Calu3 (cell line): ENCODE results near the gene IGF1R. TPM values are rescaled to one million over a fixed set of nuclear protein-coding genes. Genes with fewer than 3 reads are reported as not detected.

Experiments
- Bru-seq: library from RNA; stranded (reverse); fragments of 400-500 nt; gene quantifications from one replicate; lab custom pipeline; 2021; lab: Mats Ljungman, UMichigan
- BruChase-seq, 2 experiments: library from RNA; stranded (reverse); fragments of 400-500 nt; gene quantifications; one replicate each; lab custom pipeline; 2021; lab: Mats Ljungman, UMichigan
- BruUV-seq: library from RNA; stranded (reverse); fragments of 400-500 nt; replicated peaks from 2 replicates; lab custom pipeline; 2021; lab: Mats Ljungman, UMichigan
- CTCF ChIA-PET: fragments of 300-600 bp; sonication (Branson Sonifier 250); formaldehyde crosslinking; loops from one replicate; lab custom pipeline; 2022; ENCODE audit warnings: antibody characterized with exemption; lab: Charles Lee
- DNase-seq: peaks from one replicate; pipeline ENCODE4 v3.0.0; 2022
- H3K27ac Mint-ChIP-seq: one replicate; pipeline ENCODE4 v1.8.0; 2022; ENCODE audit warnings: mixed read lengths; ENCODE audit not compliant: unreplicated experiment
- H3K27me3 Mint-ChIP-seq: one replicate; pipeline ENCODE4 v1.8.0; 2022; ENCODE audit warnings: mixed read lengths; ENCODE audit not compliant: unreplicated experiment
- H3K36me3 Mint-ChIP-seq: one replicate; pipeline ENCODE4 v1.8.0; 2022; ENCODE audit warnings: mild to moderate bottlenecking, moderate library complexity, mixed read lengths; ENCODE audit not compliant: insufficient read depth, unreplicated experiment
- H3K4me1 Mint-ChIP-seq: one replicate; pipeline ENCODE4 v1.8.0; 2022; ENCODE audit warnings: mild to moderate bottlenecking, low read depth, mixed read lengths; ENCODE audit not compliant: unreplicated experiment
- H3K4me3 Mint-ChIP-seq: one replicate; pipeline ENCODE4 v1.8.0; 2022; ENCODE audit warnings: mild to moderate bottlenecking, low read depth, moderate library complexity, mixed read lengths; ENCODE audit not compliant: unreplicated experiment
- H3K9me3 Mint-ChIP-seq: one replicate; pipeline ENCODE4 v1.8.0; 2022; ENCODE audit warnings: low read depth, mixed read lengths; ENCODE audit not compliant: unreplicated experiment
- CTCF ChIP-seq: fragments of 200-600 bp; IDR thresholded peaks from one replicate; pipeline ENCODE4 v1.8.0; 2022; ENCODE audit warnings: antibody characterized with exemption; ENCODE audit not compliant: unreplicated experiment
- intact Hi-C: fragments of 100-400 bp; cut with micrococcal nuclease; formaldehyde crosslinking; loops from one replicate; pipeline ENCODE4 v1.10.0; 2022; ENCODE audit not compliant: unreplicated experiment
- long read RNA-seq: library from polyadenylated mRNA; stranded (forward); transcript quantifications from one replicate; pipeline ENCODE4 v2.0.0, GENCODE V29; 2022
- total RNA-seq: library from RNA; stranded (reverse); gene quantifications from 2 replicates; pipeline ENCODE4 v1.2.3, GENCODE V29; 2022

The IGF1R gene
- total RNA-seq (55.5 and 73.9 TPM in 2 replicates), Bru-seq, nascent RNA (percentile 85 among the genes with signal in this experiment), BruChase-seq, experiment 1, labeled RNA remaining after a 6-hour chase (percentile 89 among the genes with signal in this experiment), BruChase-seq, experiment 2, labeled RNA remaining after a 2-hour chase (percentile 87 among the genes with signal in this experiment)
- long read RNA-seq, partial matches to known transcripts, result 0 of 11 reads
- long read RNA-seq, other reads (novel, unspliced or antisense), result 11 of 11 reads

- Mint-ChIP-seq H3K4me3 (peak within 1 kb of the TSS; percentile 96), H3K27me3 (no peaks in the 10 kb centered on the region), H3K27ac (peak within 1 kb of the TSS; percentile 85), H3K4me1 (peaks cover 16% of the 10 kb centered on the region), H3K36me3 (peaks cover 54% of the 10 kb centered on the region), H3K9me3 (no peaks in the 10 kb centered on the region)
- no peak for TF ChIP-seq CTCF
- CTCF ChIA-PET, result interaction anchor here (0.7 to 2.2 kb wide), 6 partner anchors 19 to 234 kb away, joined by 3 to 9 read pairs (median 3); no protein-coding TSS in a partner anchor
- no TSS peak for BruUV-seq
- DNase-seq, result peak; percentile 96
- intact Hi-C loops, result loop anchor here (1.0 kb wide), 1 partner anchor 39 kb away; no protein-coding TSS in a partner anchor
Measured at GRCh38 chr15:98647774-98648653, at the start of gene IGF1R. IGF1R (plus strand) TSS chr15:98648539; CDS start chr15:98649582, 1,043 bp downstream.

- Mint-ChIP-seq H3K4me1 (peaks cover 17% of the 10 kb centered on the region), H3K9me3 (no peaks in the 10 kb centered on the region), H3K27me3 (peaks cover 32% of the 10 kb centered on the region), H3K36me3 (peaks cover 9% of the 10 kb centered on the region), H3K4me3 (peak overlapping the region; percentile 63), H3K27ac (peak overlapping the region; percentile 0)
- peak; percentile 29 for DNase-seq
- BruUV-seq, result no TSS peak
- intact Hi-C loops, result no loop called here
- no peak for TF ChIP-seq CTCF
- CTCF ChIA-PET, result interaction anchor here (0.8 to 1.1 kb wide), 2 partner anchors 81 to 251 kb away, joined by 3 read pairs; no protein-coding TSS in a partner anchor
Measured at GRCh38 chr15:98599909-98600691, 48.2 kb upstream of the IGF1R start.

GRCh38 chr15:98604983-98605382 is 43.4 kb upstream of the IGF1R start:
- DNase-seq, result no peak
- no TSS peak for BruUV-seq
- CTCF ChIA-PET, result interaction anchor here (1.0 kb wide), 1 partner anchor 8 kb away, joined by 7 read pairs; no protein-coding TSS in a partner anchor
- Mint-ChIP-seq H3K27me3 (peaks cover 13% of the 10 kb centered on the region), H3K9me3 (no peaks in the 10 kb centered on the region), H3K27ac (no peak overlapping the region), H3K4me1 (peaks cover 21% of the 10 kb centered on the region), H3K36me3 (peaks cover 9% of the 10 kb centered on the region), H3K4me3 (no peak overlapping the region)
- intact Hi-C loops, result no loop called here
- TF ChIP-seq CTCF, result no peak
